Ureter (tissue), 1 donor: ENCODE results near the gene TBC1D14. TPM values are rescaled to one million over a fixed set of nuclear protein-coding genes. Genes with fewer than 3 reads are reported as not detected.
"Not testable (repeated sequence)": the region's sequence is repeated elsewhere in the genome, so short reads cannot be mapped to it uniquely, and the experiment has no call there.

Experiments
- DNase-seq: peaks from one replicate; pipeline ENCODE4 v3.0.0-alpha.2; 2020; ENCODE audit warnings: low spot score
- total RNA-seq: library from RNA; stranded (reverse); gene quantifications from one replicate; pipeline ENCODE4 v1.2.4, GENCODE V29; 2023
- donor health status: DM: yes; HTN: yes; CAD: no.

The TBC1D14 gene
- total RNA-seq, 1 donor from 2014 or later = 44.8 TPM

- DNase-seq = no peak
Measured at GRCh38 chr4:6971536-6972374, 62.1 kb downstream of the TBC1D14 start.

GRCh38 chr4:6972375-6972650 lies 62.7 kb downstream of the TBC1D14 start:
- no peak for DNase-seq

GRCh38 chr4:6972911-6973310 lies 63.3 kb downstream of the TBC1D14 start:
- no peak for DNase-seq

- peak; percentile 84 for DNase-seq
Measured at GRCh38 chr4:6974138-6974848, 64.7 kb downstream of the TBC1D14 start.

GRCh38 chr4:6977846-6978245 lies 68.2 kb downstream of the TBC1D14 start:
- DNase-seq = not testable (repeated sequence)

GRCh38 chr4:6983544-6984142 lies 74.0 kb downstream of the TBC1D14 start:
- DNase-seq = no peak

GRCh38 chr4:6984612-6985425 lies 75.2 kb downstream of the TBC1D14 start:
- DNase-seq = no peak

GRCh38 chr4:6986072-6986780 lies 76.6 kb downstream of the TBC1D14 start:
- DNase-seq = no peak

GRCh38 chr4:6986781-6987587 lies 77.4 kb downstream of the TBC1D14 start:
- DNase-seq = peak; percentile 95

- no peak for DNase-seq
Measured at GRCh38 chr4:6987588-6987961, 77.9 kb downstream of the TBC1D14 start.

GRCh38 chr4:6988016-6988715 lies 78.5 kb downstream of the TBC1D14 start:
- no peak for DNase-seq

GRCh38 chr4:6989331-6989923 lies 79.8 kb downstream of the TBC1D14 start:
- no peak for DNase-seq

- no peak for DNase-seq
Measured at GRCh38 chr4:6990661-6991060, 81.0 kb downstream of the TBC1D14 start.

GRCh38 chr4:6991249-6991648 lies 81.6 kb downstream of the TBC1D14 start:
- no peak for DNase-seq

GRCh38 chr4:6991771-6992557 lies 82.3 kb downstream of the TBC1D14 start:
- no peak for DNase-seq

- DNase-seq = peak; percentile 31
Measured at GRCh38 chr4:6992728-6993677, 83.4 kb downstream of the TBC1D14 start.

- DNase-seq = no peak
Measured at GRCh38 chr4:6996481-6996880, 86.9 kb downstream of the TBC1D14 start.
